WI38 (cell line): Measurements from ENCODE around the gene DNAH10.
A peak's percentile ranks its signal among the peaks of the same experiment; 100 is the strongest.

Experiments used
- H3K4me3 ChIP-seq: 2 replicates; pipeline ENCODE4 v1.5.1; 2011; ENCODE audit warnings: low read depth, mild to moderate bottlenecking, control low read depth, low read length
- CTCF ChIP-seq: IDR thresholded peaks from 2 replicates; pipeline ENCODE4 v1.5.1; 2012; ENCODE audit warnings: low read depth, mild to moderate bottlenecking, control low read depth, low read length

The DNAH10 gene

DNA sequence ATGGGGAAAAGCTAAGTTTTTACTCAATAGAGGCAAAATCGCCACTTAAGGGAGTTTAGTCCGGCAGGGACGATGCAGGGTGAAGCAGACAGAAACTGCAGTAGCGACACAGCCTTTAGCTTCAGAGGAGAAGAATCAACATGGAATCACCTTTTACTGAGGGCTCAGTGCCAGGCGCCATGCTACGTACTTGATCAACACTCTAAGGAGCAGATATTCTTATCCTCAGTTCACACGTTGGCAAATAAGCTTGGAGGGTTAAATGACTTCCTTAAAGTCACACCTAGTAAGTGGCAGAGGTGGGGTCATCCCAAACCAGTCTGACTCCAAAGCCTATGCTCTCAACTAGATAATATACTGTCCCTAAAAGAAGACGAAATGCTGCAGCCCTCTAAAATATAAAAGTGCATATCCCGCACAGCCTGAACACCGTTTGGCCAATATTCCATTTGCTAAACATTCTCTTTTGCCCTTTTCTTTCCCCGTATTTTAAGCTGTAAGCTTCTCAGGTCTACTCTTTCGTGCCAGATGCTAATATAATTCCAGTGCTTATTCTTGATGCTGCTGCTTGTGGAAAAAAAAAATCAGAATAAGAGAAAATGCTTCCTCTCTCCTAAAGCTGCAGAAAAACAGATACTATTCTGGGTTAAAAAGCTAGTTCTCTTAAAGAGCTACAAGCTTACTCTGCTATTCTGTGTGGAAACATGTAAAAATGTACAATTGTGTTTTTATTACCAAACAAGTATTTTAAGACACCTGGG is 199.7 kb downstream of the DNAH10 start:
- TF ChIP-seq CTCF: no peak
- H3K4me3 ChIP-seq: no peak overlapping the region

DNA sequence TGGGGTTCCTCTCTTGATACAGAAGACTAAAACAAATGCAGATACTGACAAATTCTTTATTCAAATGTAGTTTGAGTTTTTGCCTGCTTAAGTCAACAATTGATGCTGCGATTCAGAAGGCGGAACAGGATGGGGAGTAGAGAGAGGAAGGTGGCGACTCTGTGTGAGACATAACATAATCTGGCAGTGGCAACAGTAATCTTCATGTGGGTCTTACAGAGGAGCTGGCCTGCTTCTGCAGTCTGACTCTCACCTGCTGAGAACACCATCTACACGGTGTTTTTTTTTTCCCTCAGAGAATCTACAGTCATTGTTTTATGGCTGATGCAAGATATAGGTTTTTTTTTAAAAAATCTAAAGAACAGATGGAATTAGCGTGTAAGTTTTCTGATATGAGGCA is 200.4 kb downstream of the DNAH10 start:
- no peak for TF ChIP-seq CTCF
- no peak overlapping the region for H3K4me3 ChIP-seq

GRCh38 chr12:123963821-123964220 is 201.7 kb downstream of the DNAH10 start:
- no peak for TF ChIP-seq CTCF
- H3K4me3 ChIP-seq: no peak overlapping the region

DNA sequence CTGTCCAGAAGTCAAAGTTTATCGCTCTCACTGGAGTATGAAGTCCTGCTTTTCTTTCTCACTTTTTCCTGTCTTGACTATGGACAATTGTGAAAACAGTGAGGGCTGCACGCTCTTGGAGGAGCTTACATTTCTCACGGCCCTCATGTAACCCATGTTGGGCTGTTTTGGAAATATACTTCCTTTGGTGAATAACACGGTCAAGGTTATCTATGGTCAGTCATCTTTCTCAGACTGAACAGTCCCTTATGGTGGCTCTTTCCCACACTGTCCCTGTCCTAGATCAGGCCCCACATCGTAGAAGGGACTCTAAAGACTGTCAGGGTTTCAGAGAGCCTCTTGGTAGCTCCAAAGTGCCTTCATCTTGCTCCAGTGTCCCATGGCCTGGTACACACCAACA is 203.3 kb downstream of the DNAH10 start:
- TF ChIP-seq CTCF: no peak
- H3K4me3 ChIP-seq: no peak overlapping the region

GRCh38 chr12:123966596-123966995 is 204.5 kb downstream of the DNAH10 start:
- no peak for TF ChIP-seq CTCF
- H3K4me3 ChIP-seq: no peak overlapping the region

- TF ChIP-seq CTCF: no peak
- H3K4me3 ChIP-seq: no peak overlapping the region
These were observed 205.1 kb downstream of the DNAH10 start for GRCh38 chr12:123967121-123967586.

- peak overlapping the region; percentile 79 for H3K4me3 ChIP-seq
- no peak for TF ChIP-seq CTCF
These were observed 209.3 kb downstream of the DNAH10 start for GRCh38 chr12:123971449-123971769.
